PC-9 (cell line): ENCODE data around the gene SSR1.

Experiments
- CTCF ChIP-seq: fragments of 200-600 bp; sonication (generic); conservative IDR thresholded peaks from 2 replicates; pipeline ENCODE4 v1.6.1; 2017; ENCODE audit warnings: mixed run types, antibody characterized with exemption, mild to moderate bottlenecking, moderate library complexity
- EZH2 ChIP-seq: fragments of 200-600 bp; sonication (generic); IDR thresholded peaks from 2 replicates; pipeline ENCODE4 v1.8.0; 2017; ENCODE audit warnings: antibody characterized with exemption, low read depth

GRCh38 chr6:7264041-7264440 is 49.0 kb downstream of the SSR1 start:
- TF ChIP-seq CTCF, result no peak
- no peak for TF ChIP-seq EZH2
